Esophagus squamous epithelium (tissue), 5 donors: Measurements from ENCODE around the gene NAP1L4. TPM values are rescaled to one million over a fixed set of nuclear protein-coding genes. Genes with fewer than 3 reads are reported as not detected.

Experiments used
- DNase-seq: peaks from one replicate; lab custom pipeline; 2025; lab: John Stamatoyannopoulos, UW
- H3K27ac ChIP-seq, 4 donors: fragments of 200-600 bp; sonication (generic); one replicate each; pipeline ENCODE4 v1.5.1; 2016 to 2019; ENCODE audit warnings: mild to moderate bottlenecking in 1 of 4
- H3K27me3 ChIP-seq, 4 donors: fragments of 200-600 bp; sonication (generic); 1 replicate in 3 of 4; 2 replicates in 1 of 4; pipeline versions ENCODE4 v1.5.1 to v1.6.0; 2017 to 2021; ENCODE audit warnings: antibody characterized with exemption in 1 of 4
- H3K36me3 ChIP-seq, 3 donors: fragments of 200-600 bp; sonication (generic); one replicate each; pipeline ENCODE4 v1.5.1; 2016 to 2019
- H3K4me1 ChIP-seq, 3 donors: fragments of 200-600 bp; sonication (generic); one replicate each; pipeline ENCODE4 v1.5.1; 2017 to 2019
- H3K4me3 ChIP-seq, 4 donors: fragments of 200-600 bp; sonication (generic); 1 replicate in 3 of 4; 2 replicates in 1 of 4; pipeline ENCODE4 v1.5.1; 2016 to 2019; ENCODE audit warnings: mild to moderate bottlenecking in 2 of 4, moderate library complexity in 1 of 4
- H3K9me3 ChIP-seq, 3 donors: fragments of 200-600 bp; sonication (generic); one replicate each; pipeline ENCODE4 v1.5.1; 2016 to 2019
- POLR2A ChIP-seq, 4 donors: fragments of 450-650 bp; IDR thresholded peaks; one replicate each; pipeline ENCODE4 v1.6.1; 2017; ENCODE audit warnings: antibody characterized with exemption in 4 of 4, mild to moderate bottlenecking in 4 of 4, moderate library complexity in 3 of 4
- WGBS, 2 donors: methylation state at CpG; one replicate each; pipeline ENCODE4 v1.1.5; 2018; 5-methylcytosine and 5-hydroxymethylcytosine counted together
- intact Hi-C: fragments of 100-400 bp; cut with DNase I; formaldehyde crosslinking; loops from one replicate; pipeline ENCODE4 v1.15.0; 2022
- total RNA-seq, 4 donors: library from RNA; depleted of rRNA; stranded (reverse); fragments of >200 nt; gene quantifications; one replicate each; pipeline ENCODE4 v1.1.0, GENCODE V29; 2016
- TF ChIP-seq, protein P1 (sequence below), 6 experiments: fragments of 450-650 bp in 4 of 6; fragments of 200-600 bp in 2 of 6; sonication (generic) in 2 of 6; IDR thresholded peaks; one replicate each; pipeline ENCODE4 v1.5.1; 2016 to 2019; ENCODE audit warnings: antibody characterized with exemption in 6 of 6, mild to moderate bottlenecking in 4 of 6, moderate library complexity in 4 of 6
- donor health status: DM: yes; HTN: yes; CAD: no.

The NAP1L4 gene, protein sequence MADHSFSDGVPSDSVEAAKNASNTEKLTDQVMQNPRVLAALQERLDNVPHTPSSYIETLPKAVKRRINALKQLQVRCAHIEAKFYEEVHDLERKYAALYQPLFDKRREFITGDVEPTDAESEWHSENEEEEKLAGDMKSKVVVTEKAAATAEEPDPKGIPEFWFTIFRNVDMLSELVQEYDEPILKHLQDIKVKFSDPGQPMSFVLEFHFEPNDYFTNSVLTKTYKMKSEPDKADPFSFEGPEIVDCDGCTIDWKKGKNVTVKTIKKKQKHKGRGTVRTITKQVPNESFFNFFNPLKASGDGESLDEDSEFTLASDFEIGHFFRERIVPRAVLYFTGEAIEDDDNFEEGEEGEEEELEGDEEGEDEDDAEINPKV
- total RNA-seq: 100 to 1,000 TPM; 108 to 140 (median 121) TPM

DNA sequence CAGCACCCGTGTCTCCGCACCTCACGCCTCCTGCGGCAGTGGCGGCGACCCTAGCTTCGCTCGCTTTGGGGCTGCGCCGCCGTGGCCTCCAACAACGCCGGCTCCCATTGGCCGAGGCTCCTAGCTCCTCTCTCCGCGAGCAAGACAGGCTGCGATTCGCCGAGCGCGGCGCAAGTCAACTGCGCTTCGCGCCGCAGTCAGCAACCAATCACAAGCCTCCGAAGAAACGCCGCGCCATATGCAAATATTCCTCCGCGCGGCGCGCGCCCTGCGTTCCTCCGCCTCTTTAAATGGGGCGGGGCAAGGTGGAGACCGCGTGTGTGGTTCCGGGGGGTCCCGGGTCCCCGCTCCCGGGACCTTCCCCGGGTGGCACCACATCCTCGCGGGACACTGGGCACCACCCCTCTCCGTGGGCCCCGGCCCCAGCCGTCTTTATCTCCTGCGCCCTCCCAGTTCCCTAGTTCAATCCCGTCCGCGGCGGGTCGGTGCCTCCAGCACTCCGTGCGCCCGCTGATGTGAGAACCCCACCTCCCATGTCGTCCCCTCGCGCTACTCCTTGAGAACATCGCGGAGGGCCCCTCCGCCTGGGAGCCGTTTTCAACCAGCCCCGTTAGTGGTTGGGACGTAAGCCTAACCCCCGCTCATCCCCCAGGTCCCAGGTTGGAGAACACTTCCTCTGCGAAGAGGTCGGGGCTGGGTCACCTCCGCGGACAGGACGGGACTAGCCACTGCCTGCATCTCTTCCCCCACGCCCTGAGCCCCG is at the start of gene NAP1L4:
Gene NAP1L4 (minus strand): TSS at position 96 of the 763 bp plus-strand sequence. CDS start 13,109 bp downstream, outside the sequence.
- TF ChIP-seq POLR2A (IDR thresholded peaks at IDR 0.05): peak in 3 of 4 donors; percentile 65 to 89 (median 67)
- TF ChIP-seq, protein P1, sequence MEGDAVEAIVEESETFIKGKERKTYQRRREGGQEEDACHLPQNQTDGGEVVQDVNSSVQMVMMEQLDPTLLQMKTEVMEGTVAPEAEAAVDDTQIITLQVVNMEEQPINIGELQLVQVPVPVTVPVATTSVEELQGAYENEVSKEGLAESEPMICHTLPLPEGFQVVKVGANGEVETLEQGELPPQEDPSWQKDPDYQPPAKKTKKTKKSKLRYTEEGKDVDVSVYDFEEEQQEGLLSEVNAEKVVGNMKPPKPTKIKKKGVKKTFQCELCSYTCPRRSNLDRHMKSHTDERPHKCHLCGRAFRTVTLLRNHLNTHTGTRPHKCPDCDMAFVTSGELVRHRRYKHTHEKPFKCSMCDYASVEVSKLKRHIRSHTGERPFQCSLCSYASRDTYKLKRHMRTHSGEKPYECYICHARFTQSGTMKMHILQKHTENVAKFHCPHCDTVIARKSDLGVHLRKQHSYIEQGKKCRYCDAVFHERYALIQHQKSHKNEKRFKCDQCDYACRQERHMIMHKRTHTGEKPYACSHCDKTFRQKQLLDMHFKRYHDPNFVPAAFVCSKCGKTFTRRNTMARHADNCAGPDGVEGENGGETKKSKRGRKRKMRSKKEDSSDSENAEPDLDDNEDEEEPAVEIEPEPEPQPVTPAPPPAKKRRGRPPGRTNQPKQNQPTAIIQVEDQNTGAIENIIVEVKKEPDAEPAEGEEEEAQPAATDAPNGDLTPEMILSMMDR (IDR thresholded peaks at IDR 0.05): no peak
- Histone ChIP-seq H3K4me1 (peaks cover 9 to 45% (median 20%) of the 10 kb centered on the region in 3 donors), H3K36me3 (no peaks in the 10 kb centered on the region), H3K27ac (peak within 1 kb of the TSS; percentile 93 to 99 (median 99)), H3K9me3 (no peaks in the 10 kb centered on the region), H3K27me3 (no peaks in the 10 kb centered on the region), H3K4me3 (peak within 1 kb of the TSS; percentile 68 to 91 (median 86))
- WGBS, 2 donors: 0% methylated on average over 2 of the region's 77 CpGs; no CpG with 5 or more reads in 1 of the 2 donors
- intact Hi-C loops: no loop called here
- peak; percentile 76 for DNase-seq

DNA sequence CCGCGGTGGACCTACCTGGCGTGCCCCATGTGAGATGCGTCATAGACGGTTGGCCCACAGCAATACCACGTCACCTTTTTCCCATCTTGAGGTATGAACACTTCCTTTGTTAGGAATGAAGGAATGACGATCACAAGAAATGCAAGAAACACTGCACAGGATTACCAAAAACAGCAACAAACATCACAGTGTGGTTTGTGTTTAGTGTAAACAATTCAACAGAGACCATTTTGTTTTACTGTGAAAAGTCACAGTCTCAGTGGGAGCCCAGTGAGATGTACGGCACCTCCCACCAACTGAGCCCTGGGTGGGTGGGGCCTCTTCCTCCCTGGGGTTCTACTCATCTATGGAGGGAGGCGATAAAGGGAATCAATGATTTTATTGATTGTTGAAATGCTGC is 48.8 kb upstream of the NAP1L4 start:
- Histone ChIP-seq H3K4me1 (peaks cover 8 to 46% (median 19%) of the 10 kb centered on the region in 3 donors), H3K27me3 (no peaks in the 10 kb centered on the region), H3K4me3 (no peak overlapping the region), H3K9me3 (no peaks in the 10 kb centered on the region), H3K36me3 (peaks cover 7 to 89% (median 33%) of the 10 kb centered on the region in 3 donors), H3K27ac (no peak overlapping the region)
- DNase-seq: no peak
- intact Hi-C loops: no loop called here
- TF ChIP-seq, protein P1 (IDR thresholded peaks at IDR 0.05): no peak
- no peak for TF ChIP-seq POLR2A (IDR thresholded peaks at IDR 0.05)
- 84 to 88% methylated on average over 9 of the region's 9 CpGs for WGBS, 2 donors

DNA sequence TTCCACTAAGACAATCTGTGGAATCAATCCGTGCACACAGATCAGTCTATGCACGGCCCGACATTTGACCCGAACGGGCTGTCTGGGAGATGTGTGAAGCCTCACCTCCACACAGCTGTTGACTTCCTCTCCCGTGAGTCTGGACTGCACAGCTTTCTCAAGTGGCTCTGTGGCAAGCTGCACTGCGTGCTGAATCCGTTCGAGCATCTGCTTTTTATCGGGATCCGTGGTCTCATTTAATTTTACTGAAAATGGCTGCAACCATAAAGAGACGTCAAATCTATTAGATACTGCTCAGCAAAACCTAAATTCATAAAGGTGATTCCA is 45.8 kb upstream of the NAP1L4 start:
- Histone ChIP-seq H3K4me3 (no peak overlapping the region), H3K9me3 (no peaks in the 10 kb centered on the region), H3K27ac (peak overlapping the region in 2 of 4 donors; percentile 60 to 65), H3K36me3 (peaks cover 11 to 94% (median 35%) of the 10 kb centered on the region in 3 donors), H3K4me1 (peaks cover 8 to 31% (median 11%) of the 10 kb centered on the region in 3 donors), H3K27me3 (no peaks in the 10 kb centered on the region)
- TF ChIP-seq POLR2A (IDR thresholded peaks at IDR 0.05): no peak
- TF ChIP-seq, protein P1 (IDR thresholded peaks at IDR 0.05): no peak
- intact Hi-C loops: loop anchor here (5.0 kb wide), 1 partner anchor 54 kb away; no protein-coding TSS in a partner anchor
- DNase-seq: no peak
- 83 to 94% methylated on average over 8 to 11 of the region's 12 CpGs for WGBS, 2 donors

DNA sequence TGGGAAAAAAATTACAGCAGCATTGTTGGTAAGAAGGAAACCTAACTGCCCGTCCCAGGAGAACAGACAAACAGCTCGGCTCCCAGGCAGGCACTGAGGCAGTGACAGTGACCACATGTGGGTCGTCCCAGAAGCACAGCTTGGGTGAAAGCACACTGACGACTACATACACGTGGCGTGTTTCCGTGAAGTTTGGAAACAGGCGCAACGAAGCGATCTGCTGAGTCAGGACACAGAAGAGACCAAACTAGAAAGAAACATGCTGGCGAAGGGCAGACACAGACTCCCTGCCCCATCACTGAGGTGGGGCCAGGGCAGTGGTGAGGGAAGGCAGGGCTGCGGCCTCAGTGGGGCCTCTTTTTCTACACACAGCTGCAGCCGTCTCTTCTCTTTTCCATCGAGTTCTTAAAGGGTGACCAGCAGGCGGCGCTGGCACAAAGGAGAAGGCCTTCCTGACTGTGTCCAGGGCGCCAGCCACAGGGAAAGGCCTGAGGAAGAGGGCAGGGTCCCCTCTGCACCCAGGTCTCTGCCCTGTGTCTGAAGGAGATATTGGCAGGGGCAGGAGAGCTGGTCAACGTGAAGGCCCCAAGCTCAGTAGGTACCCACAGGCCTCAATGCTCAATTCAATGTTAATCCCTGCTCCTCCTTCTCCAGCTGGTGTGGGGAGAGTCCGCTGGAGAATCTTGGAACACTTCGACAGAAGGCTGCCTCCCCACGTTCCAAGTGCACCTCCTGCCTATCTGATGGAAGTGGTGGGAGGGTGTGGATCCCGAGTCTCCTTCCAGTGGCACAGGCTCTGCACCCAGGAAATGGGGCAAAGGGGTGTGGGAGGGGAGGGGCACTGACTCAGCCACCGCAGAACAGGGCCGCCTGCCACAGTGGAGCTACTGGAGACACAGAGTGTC is 45.2 kb upstream of the NAP1L4 start:
- Histone ChIP-seq H3K36me3 (peaks cover 11 to 100% (median 35%) of the 10 kb centered on the region in 3 donors), H3K27me3 (no peaks in the 10 kb centered on the region), H3K27ac (peak overlapping the region in 3 of 4 donors; percentile 26 to 65 (median 60)), H3K9me3 (no peaks in the 10 kb centered on the region), H3K4me3 (no peak overlapping the region), H3K4me1 (peaks cover 8 to 25% (median 10%) of the 10 kb centered on the region in 3 donors)
- 55 to 59% methylated on average over 15 to 19 of the region's 24 CpGs for WGBS, 2 donors
- DNase-seq: no peak
- no peak for TF ChIP-seq POLR2A (IDR thresholded peaks at IDR 0.05)
- TF ChIP-seq, protein P1 (IDR thresholded peaks at IDR 0.05): peak; percentile 63 to 85 (median 77)
- intact Hi-C loops: loop anchor here (5.0 kb wide), 1 partner anchor 55 kb away; no protein-coding TSS in a partner anchor
